Type B pancreatic cell (in vitro differentiated cells): Measurements from ENCODE around the gene XKR3. TPM values are rescaled to one million over a fixed set of nuclear protein-coding genes. Genes with fewer than 3 reads are reported as not detected.
"Not testable (repeated sequence)": the region's sequence is repeated elsewhere in the genome, so short reads cannot be mapped to it uniquely, and the experiment has no call there.

Experiments
- DNase-seq: peaks from one replicate; pipeline ENCODE4 v3.0.0; 2021; ENCODE audit warnings: mixed read lengths; ENCODE audit not compliant: unreplicated experiment; ENCODE audit errors: extremely low spot score
- H3K27ac Mint-ChIP-seq: 2 replicates; pipeline ENCODE4 v1.8.0; 2021; ENCODE audit warnings: mild to moderate bottlenecking, mixed read lengths
- H3K27me3 Mint-ChIP-seq: 2 replicates; pipeline ENCODE4 v1.8.0; 2021; ENCODE audit warnings: mixed read lengths
- H3K36me3 Mint-ChIP-seq: 2 replicates; pipeline ENCODE4 v1.8.0; 2021; ENCODE audit warnings: mixed read lengths
- H3K4me1 Mint-ChIP-seq: one replicate; pipeline ENCODE4 v1.8.0; 2021; ENCODE audit warnings: mixed read lengths; ENCODE audit not compliant: unreplicated experiment
- H3K4me3 Mint-ChIP-seq: 2 replicates; pipeline ENCODE4 v1.8.0; 2021; ENCODE audit warnings: mild to moderate bottlenecking, mixed read lengths
- H3K9me3 Mint-ChIP-seq: 2 replicates; pipeline ENCODE4 v1.8.0; 2021; ENCODE audit warnings: mixed read lengths
- CTCF ChIP-seq: fragments of 200-600 bp; sonication (generic); conservative IDR thresholded peaks from 2 replicates; pipeline ENCODE4 v1.5.0; 2021; ENCODE audit warnings: antibody characterized with exemption, mild to moderate bottlenecking
- total RNA-seq: library from RNA; stranded (reverse); gene quantifications from 2 replicates; pipeline ENCODE4 v1.2.1, GENCODE V29; 2021; ENCODE audit warnings: low replicate concordance

The XKR3 gene
- total RNA-seq, 1 donor from 2014 or later = not detected

GRCh38 chr22:16803255-16803917, 21.8 kb downstream of the XKR3 start:
- H3K4me3 Mint-ChIP-seq = no peak overlapping the region
- H3K9me3 Mint-ChIP-seq = no peaks in the 10 kb centered on the region

GRCh38 chr22:16801571-16801970, 23.6 kb downstream of the XKR3 start:
- Mint-ChIP-seq H3K9me3 (no peaks in the 10 kb centered on the region), H3K27me3 (no peaks in the 10 kb centered on the region), H3K4me3 (no peak overlapping the region), H3K36me3 (no peaks in the 10 kb centered on the region), H3K4me1 (no peaks in the 10 kb centered on the region), H3K27ac (no peak overlapping the region)
- no peak for TF ChIP-seq CTCF
- no peak for DNase-seq

More at GRCh38 chr22:16803255-16803917, 21.8 kb downstream of the XKR3 start:
- no peaks in the 10 kb centered on the region for H3K27me3 Mint-ChIP-seq
- no peak for TF ChIP-seq CTCF
- no peaks in the 10 kb centered on the region for H3K36me3 Mint-ChIP-seq
- DNase-seq = no peak
- no peaks in the 10 kb centered on the region for H3K4me1 Mint-ChIP-seq
- no peak overlapping the region for H3K27ac Mint-ChIP-seq

GRCh38 chr22:16801088-16801487, 24.1 kb downstream of the XKR3 start:
- no peaks in the 10 kb centered on the region for H3K27me3 Mint-ChIP-seq
- H3K9me3 Mint-ChIP-seq = no peaks in the 10 kb centered on the region
- no peak overlapping the region for H3K4me3 Mint-ChIP-seq
- no peaks in the 10 kb centered on the region for H3K36me3 Mint-ChIP-seq
- DNase-seq = no peak
- no peaks in the 10 kb centered on the region for H3K4me1 Mint-ChIP-seq
- no peak overlapping the region for H3K27ac Mint-ChIP-seq
- TF ChIP-seq CTCF = no peak

GRCh38 chr22:16800358-16800757, 24.9 kb downstream of the XKR3 start:
- Mint-ChIP-seq H3K27me3 (no peaks in the 10 kb centered on the region), H3K36me3 (no peaks in the 10 kb centered on the region), H3K27ac (no peak overlapping the region), H3K4me1 (no peaks in the 10 kb centered on the region), H3K4me3 (no peak overlapping the region), H3K9me3 (no peaks in the 10 kb centered on the region)
- TF ChIP-seq CTCF = no peak
- no peak for DNase-seq

GRCh38 chr22:16795504-16795903, 29.7 kb downstream of the XKR3 start:
- H3K27me3 Mint-ChIP-seq, DNase-seq, H3K4me3 Mint-ChIP-seq, H3K27ac Mint-ChIP-seq, H3K36me3 Mint-ChIP-seq, H3K9me3 Mint-ChIP-seq, H3K4me1 Mint-ChIP-seq: not testable (repeated sequence)

GRCh38 chr22:16793831-16794230, 31.4 kb downstream of the XKR3 start:
- Mint-ChIP-seq H3K27ac (no peak overlapping the region), H3K27me3 (no peaks in the 10 kb centered on the region), H3K4me3 (no peak overlapping the region), H3K9me3 (no peaks in the 10 kb centered on the region), H3K36me3 (no peaks in the 10 kb centered on the region), H3K4me1 (no peaks in the 10 kb centered on the region)
- no peak for DNase-seq
- no peak for TF ChIP-seq CTCF
